Neural cell (in vitro differentiated cells): Measurements from ENCODE around the gene MAST2. TPM values are rescaled to one million over a fixed set of nuclear protein-coding genes. Genes with fewer than 3 reads are reported as not detected.

Source experiments
- H2AFZ ChIP-seq: fragments of 200-600, 300-800 bp; sonication (generic), shearing (Covaris generic); 2 replicates; pipeline ENCODE4 v1.6.0; 2014; ENCODE audit warnings: low read depth, mild to moderate bottlenecking, antibody characterized with exemption, low read length, moderate library complexity
- H3F3A ChIP-seq: fragments of 200-600 bp; shearing (Covaris generic); 2 replicates; pipeline ENCODE4 v1.6.1; 2016; ENCODE audit warnings: mild to moderate bottlenecking, moderate library complexity, mixed read lengths, antibody characterized with exemption, low read length; ENCODE audit not compliant: insufficient read depth, poor library complexity, severe bottlenecking
- H3K27ac ChIP-seq: fragments of 200-600, 300-800 bp; sonication (generic), shearing (Covaris generic); 2 replicates; pipeline ENCODE4 v1.5.1; 2014; ENCODE audit warnings: mild to moderate bottlenecking, low read length, moderate library complexity
- H3K27me3 ChIP-seq: fragments of 300-800, 200-600 bp; sonication (generic), shearing (Covaris generic); 2 replicates; pipeline ENCODE4 v1.6.0; 2014; ENCODE audit warnings: mild to moderate bottlenecking, low read depth, low read length, moderate library complexity; ENCODE audit not compliant: insufficient read depth
- H3K36me3 ChIP-seq: fragments of 300-800, 200-600 bp; sonication (generic), shearing (Covaris generic); 2 replicates; pipeline ENCODE4 v1.5.1; 2014; ENCODE audit warnings: mild to moderate bottlenecking, antibody characterized with exemption, low read length, moderate library complexity; ENCODE audit not compliant: insufficient read depth
- H3K4me2 ChIP-seq: fragments of 300-800, 200-600 bp; sonication (generic), shearing (Covaris generic); 2 replicates; pipeline ENCODE4 v1.6.0; 2014; ENCODE audit warnings: mild to moderate bottlenecking, low read length
- H3K4me3 ChIP-seq: fragments of 300-800, 200-600 bp; sonication (generic), shearing (Covaris generic); 2 replicates; pipeline ENCODE4 v1.5.1; 2014; ENCODE audit warnings: mild to moderate bottlenecking, low read length, moderate library complexity
- H3K79me2 ChIP-seq: fragments of 200-600 bp; shearing (Covaris generic); replicated peaks from 2 replicates; pipeline ENCODE4 v1.6.0; 2014; ENCODE audit warnings: mild to moderate bottlenecking, low read length, moderate library complexity; ENCODE audit not compliant: insufficient read depth
- H3K9ac ChIP-seq: fragments of 300-800, 200-600 bp; sonication (generic), shearing (Covaris generic); 2 replicates; pipeline ENCODE4 v1.6.1; 2016; ENCODE audit warnings: mild to moderate bottlenecking, low read length, mixed read lengths
- H3K9me2 ChIP-seq: fragments of 200-600 bp; shearing (Covaris generic); 2 replicates; pipeline ENCODE4 v1.6.1; 2016; ENCODE audit warnings: mild to moderate bottlenecking, low read length, mixed read lengths; ENCODE audit not compliant: insufficient read depth
- H3K9me3 ChIP-seq: fragments of 200-600, 300-800 bp; sonication (generic), shearing (Covaris generic); 2 replicates; pipeline ENCODE4 v1.6.1; 2016; ENCODE audit warnings: mild to moderate bottlenecking, mixed run types, low read length, moderate library complexity, mixed read lengths
- H4K20me1 ChIP-seq: fragments of 200-600 bp; shearing (Covaris generic); 2 replicates; pipeline ENCODE4 v1.6.1; 2016; ENCODE audit warnings: mild to moderate bottlenecking, mixed run types; ENCODE audit not compliant: insufficient read depth
- CTCF ChIP-seq: fragments of 450-650 bp; IDR thresholded peaks from 2 replicates; pipeline ENCODE4 v1.5.1; 2014; ENCODE audit warnings: antibody characterized with exemption, mild to moderate bottlenecking, moderate library complexity; ENCODE audit not compliant: poor library complexity, severe bottlenecking
- EP300 ChIP-seq: fragments of 450-650 bp; conservative IDR thresholded peaks from 2 replicates; pipeline ENCODE4 v1.6.1; 2014; ENCODE audit warnings: antibody characterized with exemption, mild to moderate bottlenecking, moderate library complexity; ENCODE audit not compliant: poor library complexity, severe bottlenecking
- EZH2 ChIP-seq: fragments of 200-600, 300-800 bp; shearing (Covaris generic), sonication (generic); IDR thresholded peaks from 2 replicates; pipeline ENCODE4 v1.6.1; 2014; ENCODE audit warnings: antibody characterized with exemption, low read length, borderline replicate concordance, mild to moderate bottlenecking; ENCODE audit not compliant: insufficient read depth, poor library complexity, severe bottlenecking
- MXI1 ChIP-seq: fragments of 450-650 bp; conservative IDR thresholded peaks from 2 replicates; pipeline ENCODE4 v1.6.1; 2014; ENCODE audit warnings: antibody characterized with exemption, mild to moderate bottlenecking; ENCODE audit not compliant: poor library complexity, severe bottlenecking
- POLR2AphosphoS5 ChIP-seq: IDR thresholded peaks from 2 replicates; pipeline ENCODE4 v1.6.1; 2012
- RAD21 ChIP-seq: fragments of 450-650 bp; conservative IDR thresholded peaks from 2 replicates; pipeline ENCODE4 v1.6.1; 2014; ENCODE audit warnings: antibody characterized with exemption, mild to moderate bottlenecking, moderate library complexity
- REST ChIP-seq: IDR thresholded peaks from 2 replicates; pipeline ENCODE4 v1.6.1; 2012; ENCODE audit warnings: borderline replicate concordance
- SMC3 ChIP-seq: fragments of 450-650 bp; conservative IDR thresholded peaks from 2 replicates; pipeline ENCODE4 v1.6.1; 2014; ENCODE audit warnings: antibody characterized with exemption, mild to moderate bottlenecking, moderate library complexity; ENCODE audit not compliant: poor library complexity
- TAF1 ChIP-seq: IDR thresholded peaks from 2 replicates; pipeline ENCODE4 v1.6.1; 2012; ENCODE audit warnings: low read depth
- polyA plus RNA-seq: library from polyadenylated mRNA; depleted of rRNA; stranded (reverse); fragments of >200 nt; gene quantifications from 2 replicates; pipeline ENCODE4 v1.2.3, GENCODE V29; 2014

The MAST2 gene
- polyA plus RNA-seq, 1 donor from 2014 or later, result 22.2 TPM

DNA sequence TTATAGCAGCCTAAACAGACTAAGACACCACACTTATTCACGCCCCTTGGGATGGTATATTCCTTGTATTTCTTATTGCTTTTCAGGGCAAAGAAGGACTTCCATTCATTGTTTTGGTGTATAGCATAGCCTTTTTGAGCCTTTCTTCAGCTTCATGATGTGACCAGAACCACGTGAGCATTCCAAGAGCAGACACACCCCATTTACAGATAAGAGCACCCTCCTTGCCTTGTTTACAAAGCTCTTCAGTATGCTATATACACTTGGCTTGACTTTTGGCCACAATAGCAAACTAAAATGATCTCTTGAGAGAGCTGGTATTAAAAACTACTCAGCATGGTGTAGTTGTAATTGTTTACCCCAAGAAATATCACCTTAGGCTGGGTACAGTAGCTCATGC lies 250.3 kb downstream of the MAST2 start:
- Histone ChIP-seq H3K9me3 (no peaks in the 10 kb centered on the region), H3K36me3 (peaks cover 10% of the 10 kb centered on the region)

GRCh38 chr1:46056325-46056724 lies 252.9 kb downstream of the MAST2 start:
- peaks cover 21% of the 10 kb centered on the region for H3K36me3 ChIP-seq
- no peaks in the 10 kb centered on the region for H4K20me1 ChIP-seq
- no peak overlapping the region for H3K4me2 ChIP-seq
- H3K9ac ChIP-seq, result no peak overlapping the region
- no peaks in the 10 kb centered on the region for H3F3A ChIP-seq
- H2AFZ ChIP-seq, result no peak overlapping the region
- no peaks in the 10 kb centered on the region for H3K9me3 ChIP-seq
- H3K79me2 ChIP-seq, result peaks cover 8% of the 10 kb centered on the region
- H3K4me3 ChIP-seq, result no peak overlapping the region
- H3K27ac ChIP-seq, result no peak overlapping the region
- no peaks in the 10 kb centered on the region for H3K9me2 ChIP-seq
- H3K27me3 ChIP-seq, result no peaks in the 10 kb centered on the region
- no peak for TF ChIP-seq TAF1
- no peak for TF ChIP-seq SMC3
- no peak for TF ChIP-seq EZH2
- no peak for TF ChIP-seq CTCF
- no peak for TF ChIP-seq EP300
- no peak for TF ChIP-seq REST

More for the DNA sequence above, 250.3 kb downstream of the MAST2 start:
- no peaks in the 10 kb centered on the region for H3F3A ChIP-seq
- H4K20me1 ChIP-seq, result peaks cover 3% of the 10 kb centered on the region
- no peak overlapping the region for H3K4me2 ChIP-seq
- no peak overlapping the region for H3K27ac ChIP-seq
- H3K9me2 ChIP-seq, result no peaks in the 10 kb centered on the region
- H3K27me3 ChIP-seq, result no peaks in the 10 kb centered on the region
- H2AFZ ChIP-seq, result no peak overlapping the region
- no peak overlapping the region for H3K4me3 ChIP-seq
- peaks cover 12% of the 10 kb centered on the region for H3K79me2 ChIP-seq
- TF ChIP-seq EP300 (no peak), RAD21 (no peak), TAF1 (no peak), CTCF (no peak), POLR2AphosphoS5 (no peak), SMC3 (no peak), EZH2 (no peak), REST (no peak), MXI1 (no peak)
- no peak overlapping the region for H3K9ac ChIP-seq
